Glomerular visceral epithelial cell (primary cell): ENCODE measurements around the gene AMT.

Source experiments
- DNase-seq: peaks from one replicate; pipeline ENCODE4 v3.0.0-alpha.2; 2016; ENCODE audit errors: extremely low spot score

The AMT gene

GRCh38 chr3:49388289-49388820, 33.9 kb downstream of the AMT start:
- no peak for DNase-seq

- no peak for DNase-seq
Measured at GRCh38 chr3:49387721-49388120, 34.6 kb downstream of the AMT start.

- no peak for DNase-seq
Measured at GRCh38 chr3:49386056-49386756, 36.1 kb downstream of the AMT start.

DNA sequence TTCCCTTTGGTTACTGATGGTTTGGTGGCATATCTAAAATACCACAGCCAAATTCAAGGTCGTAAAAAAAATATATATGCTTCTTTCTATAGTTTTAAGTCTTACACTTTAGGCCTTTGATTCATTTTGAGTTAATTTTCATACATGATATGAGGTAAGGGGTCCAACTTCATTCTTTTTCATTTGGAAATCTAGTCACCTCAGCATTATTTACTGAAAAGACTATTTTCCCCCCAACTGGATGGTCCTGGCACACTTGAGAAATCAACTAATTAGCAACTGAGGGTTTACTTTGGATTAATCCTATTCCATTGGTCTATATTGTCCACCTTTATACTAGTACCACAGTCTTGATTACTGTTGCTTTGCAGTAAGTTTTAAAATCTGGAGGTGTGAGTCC, 36.7 kb downstream of the AMT start:
- no peak for DNase-seq

- DNase-seq: no peak
Measured at GRCh38 chr3:49383387-49383786, 38.9 kb downstream of the AMT start.

GRCh38 chr3:49378249-49378895, 43.9 kb downstream of the AMT start:
- peak; percentile 89 for DNase-seq

DNA sequence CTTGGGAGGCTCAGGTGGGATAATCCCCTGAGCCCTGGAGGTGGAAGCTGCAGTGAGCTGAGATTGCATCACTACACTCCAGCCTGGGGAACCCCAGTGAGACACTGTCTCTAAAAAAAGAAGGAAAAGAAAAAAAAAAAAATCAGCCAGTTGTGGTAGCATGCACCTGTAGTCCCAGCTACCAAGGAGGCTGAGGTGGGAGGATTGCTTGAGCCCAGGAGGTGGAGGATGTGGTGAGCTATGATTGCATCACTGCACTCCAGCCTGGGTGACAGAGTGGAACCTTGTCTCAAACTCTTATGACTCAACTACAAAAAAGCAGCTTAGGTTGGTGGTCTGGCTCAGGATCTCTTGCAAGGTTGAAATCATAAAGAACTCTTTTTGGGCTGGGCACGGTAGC, 44.8 kb downstream of the AMT start:
- DNase-seq: peak; percentile 86

DNA sequence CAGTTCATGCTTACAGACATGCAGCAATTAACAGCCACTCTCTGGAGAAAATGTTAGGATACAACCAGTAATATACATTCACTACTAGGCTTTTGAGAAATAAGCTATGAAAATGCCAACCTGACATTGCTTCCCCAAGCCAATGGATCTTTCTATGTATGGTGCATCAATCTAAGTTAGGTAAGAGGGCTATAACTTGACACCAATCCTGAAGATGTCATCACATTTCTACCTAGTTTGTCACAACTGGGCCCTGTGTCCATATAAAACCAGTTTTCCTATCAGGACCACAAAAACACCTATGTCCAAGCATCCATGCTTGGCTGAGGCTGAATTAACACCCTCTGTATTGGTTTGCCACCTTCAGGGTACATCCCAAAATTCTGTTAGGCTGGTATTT, 50.3 kb downstream of the AMT start:
- DNase-seq: no peak

GRCh38 chr3:49370585-49371290, 51.5 kb downstream of the AMT start:
- no peak for DNase-seq
